NB4 (cell line): ENCODE data around the gene ACACA.

Experiments
- MYC ChIP-seq: IDR thresholded peaks from 2 replicates; pipeline ENCODE4 v1.6.1; 2011; ENCODE audit warnings: low read depth, low read length
- POLR2A ChIP-seq: IDR thresholded peaks from 2 replicates; pipeline ENCODE4 v1.6.1; 2011; ENCODE audit warnings: mild to moderate bottlenecking; ENCODE audit not compliant: insufficient read length; ENCODE audit errors: extremely low read depth
- TF ChIP-seq, protein P1 (sequence below): IDR thresholded peaks from one replicate; pipeline ENCODE4 v1.5.1; 2012; ENCODE audit warnings: low read depth, low read length
- TF ChIP-seq, protein P2 (sequence below): IDR thresholded peaks from 2 replicates; pipeline ENCODE4 v1.6.1; 2011; ENCODE audit warnings: low read depth, low read length

DNA sequence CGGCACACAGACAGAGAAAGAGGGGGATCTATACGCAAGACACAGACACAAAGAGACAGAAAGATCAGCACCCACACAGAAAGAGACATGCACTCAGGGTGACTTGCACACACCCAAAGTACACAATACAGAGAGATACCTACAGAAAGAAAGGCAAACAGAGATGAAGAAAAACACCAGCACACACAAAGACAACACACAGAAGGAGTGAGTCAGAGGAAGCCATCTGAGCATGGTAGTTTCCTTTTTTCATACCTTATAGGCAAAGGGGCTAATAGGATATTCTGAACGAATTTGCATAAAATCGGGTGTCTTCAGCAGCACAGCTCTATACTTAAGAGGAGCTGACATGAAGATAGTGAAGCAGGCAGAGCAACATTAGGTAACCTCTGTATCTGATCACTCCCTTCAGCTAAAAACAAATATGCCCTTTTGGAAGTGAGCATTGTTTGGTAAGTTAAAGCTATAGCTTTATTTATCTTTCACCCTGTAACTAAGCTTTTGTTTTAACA lies 259.3 kb downstream of the ACACA start:
- TF ChIP-seq, protein P1, sequence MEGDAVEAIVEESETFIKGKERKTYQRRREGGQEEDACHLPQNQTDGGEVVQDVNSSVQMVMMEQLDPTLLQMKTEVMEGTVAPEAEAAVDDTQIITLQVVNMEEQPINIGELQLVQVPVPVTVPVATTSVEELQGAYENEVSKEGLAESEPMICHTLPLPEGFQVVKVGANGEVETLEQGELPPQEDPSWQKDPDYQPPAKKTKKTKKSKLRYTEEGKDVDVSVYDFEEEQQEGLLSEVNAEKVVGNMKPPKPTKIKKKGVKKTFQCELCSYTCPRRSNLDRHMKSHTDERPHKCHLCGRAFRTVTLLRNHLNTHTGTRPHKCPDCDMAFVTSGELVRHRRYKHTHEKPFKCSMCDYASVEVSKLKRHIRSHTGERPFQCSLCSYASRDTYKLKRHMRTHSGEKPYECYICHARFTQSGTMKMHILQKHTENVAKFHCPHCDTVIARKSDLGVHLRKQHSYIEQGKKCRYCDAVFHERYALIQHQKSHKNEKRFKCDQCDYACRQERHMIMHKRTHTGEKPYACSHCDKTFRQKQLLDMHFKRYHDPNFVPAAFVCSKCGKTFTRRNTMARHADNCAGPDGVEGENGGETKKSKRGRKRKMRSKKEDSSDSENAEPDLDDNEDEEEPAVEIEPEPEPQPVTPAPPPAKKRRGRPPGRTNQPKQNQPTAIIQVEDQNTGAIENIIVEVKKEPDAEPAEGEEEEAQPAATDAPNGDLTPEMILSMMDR, result no peak
- TF ChIP-seq POLR2A, result no peak
- no peak for TF ChIP-seq MYC
- TF ChIP-seq, protein P2, sequence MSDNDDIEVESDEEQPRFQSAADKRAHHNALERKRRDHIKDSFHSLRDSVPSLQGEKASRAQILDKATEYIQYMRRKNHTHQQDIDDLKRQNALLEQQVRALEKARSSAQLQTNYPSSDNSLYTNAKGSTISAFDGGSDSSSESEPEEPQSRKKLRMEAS, result no peak
